ENCODE data around the gene MPP2.
"Not testable (repeated sequence)": the region's sequence is repeated elsewhere in the genome, so short reads cannot be mapped to it uniquely, and the experiment has no call there.

Gene MPP2

GRCh38 chr17:43942051-43942685 is 34.8 kb upstream of the MPP2 start, which contains the start of gene PPY:
TSS of gene PPY (minus strand) at chr17:43942476. CDS start at chr17:43941654, 822 bp downstream.
- Histone ChIP-seq H3K9ac (ENCODE audit: low read length in 2 of 2) (no peak within 1 kb of the TSS), H3K9me3 (ENCODE audit: control insufficient read depth in 2 of 2, low read length in 2 of 2) (no peaks in the 10 kb centered on the region), H3K36me3 (ENCODE audit: control insufficient read depth in 2 of 2, insufficient read depth in 2 of 2, low read length in 2 of 2) (no peaks in the 10 kb centered on the region), H3K4me1 (ENCODE audit: control insufficient read depth, insufficient read depth, low read length) (peaks cover 4% of the 10 kb centered on the region), H3K27ac (ENCODE audit: low read length) (no peak within 1 kb of the TSS), H3K4me3 (ENCODE audit: low read length in 2 of 2) (no peak within 1 kb of the TSS), H3K27me3 (ENCODE audit: control insufficient read depth in 1 of 2, insufficient read depth in 2 of 2, low read length in 2 of 2) (peaks cover 13 to 16% of the 10 kb centered on the region in 2 donors)

GRCh38 chr17:43940630-43941029 is 33.3 kb upstream of the MPP2 start:
- Histone ChIP-seq H3K27ac (ENCODE audit: low read length) (no peak overlapping the region), H3K36me3 (ENCODE audit: control insufficient read depth in 2 of 2, insufficient read depth in 2 of 2, low read length in 2 of 2) (no peaks in the 10 kb centered on the region), H3K4me1 (ENCODE audit: control insufficient read depth, insufficient read depth, low read length) (peaks cover 4% of the 10 kb centered on the region), H3K9ac (ENCODE audit: low read length in 2 of 2) (no peak overlapping the region), H3K4me3 (ENCODE audit: low read length in 2 of 2) (no peak overlapping the region), H3K27me3 (ENCODE audit: control insufficient read depth in 1 of 2, insufficient read depth in 2 of 2, low read length in 2 of 2) (peaks cover 12 to 15% of the 10 kb centered on the region in 2 donors), H3K9me3 (ENCODE audit: control insufficient read depth in 2 of 2, low read length in 2 of 2) (no peaks in the 10 kb centered on the region)

GRCh38 chr17:43939886-43940285 is 32.5 kb upstream of the MPP2 start:
- no peak overlapping the region for H3K4me3 ChIP-seq (ENCODE audit: low read length in 2 of 2)
- H3K4me1 ChIP-seq (ENCODE audit: control insufficient read depth, insufficient read depth, low read length): peaks cover 4% of the 10 kb centered on the region
- peaks cover 12 to 15% of the 10 kb centered on the region in 2 donors for H3K27me3 ChIP-seq (ENCODE audit: control insufficient read depth in 1 of 2, insufficient read depth in 2 of 2, low read length in 2 of 2)
- no peak overlapping the region for H3K27ac ChIP-seq (ENCODE audit: low read length)
- H3K9me3 ChIP-seq (ENCODE audit: control insufficient read depth in 2 of 2, low read length in 2 of 2): no peaks in the 10 kb centered on the region
- H3K9ac ChIP-seq (ENCODE audit: low read length in 2 of 2): no peak overlapping the region
- no peaks in the 10 kb centered on the region for H3K36me3 ChIP-seq (ENCODE audit: control insufficient read depth in 2 of 2, insufficient read depth in 2 of 2, low read length in 2 of 2)

- H3K9me3 ChIP-seq (ENCODE audit: control insufficient read depth in 2 of 2, low read length in 2 of 2); H3K9ac ChIP-seq (ENCODE audit: low read length in 2 of 2); H3K27ac ChIP-seq (ENCODE audit: low read length); H3K4me3 ChIP-seq (ENCODE audit: low read length in 2 of 2); H3K4me1 ChIP-seq (ENCODE audit: control insufficient read depth, insufficient read depth, low read length); H3K36me3 ChIP-seq (ENCODE audit: control insufficient read depth in 2 of 2, insufficient read depth in 2 of 2, low read length in 2 of 2): not testable (repeated sequence)
- H3K27me3 ChIP-seq (ENCODE audit: control insufficient read depth in 1 of 2, insufficient read depth in 2 of 2, low read length in 2 of 2): peaks cover 12 to 15% of the 10 kb centered on the region in 2 donors
Observed at GRCh38 chr17:43939452-43939851, 32.1 kb upstream of the MPP2 start.

GRCh38 chr17:43938838-43939182 is 31.5 kb upstream of the MPP2 start:
- H3K36me3 ChIP-seq (ENCODE audit: control insufficient read depth in 2 of 2, insufficient read depth in 2 of 2, low read length in 2 of 2): no peaks in the 10 kb centered on the region
- H3K4me3 ChIP-seq (ENCODE audit: low read length in 2 of 2): no peak overlapping the region
- H3K9me3 ChIP-seq (ENCODE audit: control insufficient read depth in 2 of 2, low read length in 2 of 2): no peaks in the 10 kb centered on the region
- no peak overlapping the region for H3K9ac ChIP-seq (ENCODE audit: low read length in 2 of 2)
- H3K4me1 ChIP-seq (ENCODE audit: control insufficient read depth, insufficient read depth, low read length): peaks cover 4% of the 10 kb centered on the region
- H3K27ac ChIP-seq (ENCODE audit: low read length): no peak overlapping the region
- peaks cover 12 to 15% of the 10 kb centered on the region in 2 donors for H3K27me3 ChIP-seq (ENCODE audit: control insufficient read depth in 1 of 2, insufficient read depth in 2 of 2, low read length in 2 of 2)

- no peaks in the 10 kb centered on the region for H3K9me3 ChIP-seq (ENCODE audit: control insufficient read depth in 2 of 2, low read length in 2 of 2)
- no peaks in the 10 kb centered on the region for H3K36me3 ChIP-seq (ENCODE audit: control insufficient read depth in 2 of 2, insufficient read depth in 2 of 2, low read length in 2 of 2)
- H3K27me3 ChIP-seq (ENCODE audit: control insufficient read depth in 1 of 2, insufficient read depth in 2 of 2, low read length in 2 of 2): peaks cover 12 to 21% of the 10 kb centered on the region in 2 donors
- no peak overlapping the region for H3K27ac ChIP-seq (ENCODE audit: low read length)
- H3K4me3 ChIP-seq (ENCODE audit: low read length in 2 of 2): no peak overlapping the region
- no peak overlapping the region for H3K9ac ChIP-seq (ENCODE audit: low read length in 2 of 2)
- H3K4me1 ChIP-seq (ENCODE audit: control insufficient read depth, insufficient read depth, low read length): peaks cover 4% of the 10 kb centered on the region
Observed at GRCh38 chr17:43936434-43936833, 29.1 kb upstream of the MPP2 start.

- H3K36me3 ChIP-seq (ENCODE audit: control insufficient read depth in 2 of 2, insufficient read depth in 2 of 2, low read length in 2 of 2): no peaks in the 10 kb centered on the region
- no peak overlapping the region for H3K27ac ChIP-seq (ENCODE audit: low read length)
- no peak overlapping the region for H3K9ac ChIP-seq (ENCODE audit: low read length in 2 of 2)
- H3K4me3 ChIP-seq (ENCODE audit: low read length in 2 of 2): no peak overlapping the region
- H3K4me1 ChIP-seq (ENCODE audit: control insufficient read depth, insufficient read depth, low read length): peaks cover 4% of the 10 kb centered on the region
- H3K9me3 ChIP-seq (ENCODE audit: control insufficient read depth in 2 of 2, low read length in 2 of 2): no peaks in the 10 kb centered on the region
- peaks cover 12 to 21% of the 10 kb centered on the region in 2 donors for H3K27me3 ChIP-seq (ENCODE audit: control insufficient read depth in 1 of 2, insufficient read depth in 2 of 2, low read length in 2 of 2)
Observed at GRCh38 chr17:43935926-43936261, 28.6 kb upstream of the MPP2 start.

GRCh38 chr17:43935204-43935925 is 28.0 kb upstream of the MPP2 start:
- H3K36me3 ChIP-seq (ENCODE audit: control insufficient read depth in 2 of 2, insufficient read depth in 2 of 2, low read length in 2 of 2): no peaks in the 10 kb centered on the region
- peaks cover 12 to 20% of the 10 kb centered on the region in 2 donors for H3K27me3 ChIP-seq (ENCODE audit: control insufficient read depth in 1 of 2, insufficient read depth in 2 of 2, low read length in 2 of 2)
- no peaks in the 10 kb centered on the region for H3K9me3 ChIP-seq (ENCODE audit: control insufficient read depth in 2 of 2, low read length in 2 of 2)
- no peak overlapping the region for H3K27ac ChIP-seq (ENCODE audit: low read length)
- no peak overlapping the region for H3K4me3 ChIP-seq (ENCODE audit: low read length in 2 of 2)
- no peak overlapping the region for H3K9ac ChIP-seq (ENCODE audit: low read length in 2 of 2)
- H3K4me1 ChIP-seq (ENCODE audit: control insufficient read depth, insufficient read depth, low read length): peaks cover 4% of the 10 kb centered on the region

- H3K9ac ChIP-seq (ENCODE audit: low read length in 2 of 2): no peak overlapping the region
- no peak overlapping the region for H3K27ac ChIP-seq (ENCODE audit: low read length)
- H3K27me3 ChIP-seq (ENCODE audit: control insufficient read depth in 1 of 2, insufficient read depth in 2 of 2, low read length in 2 of 2): peaks cover 7 to 15% of the 10 kb centered on the region in 2 donors
- H3K9me3 ChIP-seq (ENCODE audit: control insufficient read depth in 2 of 2, low read length in 2 of 2): no peaks in the 10 kb centered on the region
- no peak overlapping the region for H3K4me3 ChIP-seq (ENCODE audit: low read length in 2 of 2)
- H3K4me1 ChIP-seq (ENCODE audit: control insufficient read depth, insufficient read depth, low read length): peaks cover 2% of the 10 kb centered on the region
- H3K36me3 ChIP-seq (ENCODE audit: control insufficient read depth in 2 of 2, insufficient read depth in 2 of 2, low read length in 2 of 2): no peaks in the 10 kb centered on the region
Observed at GRCh38 chr17:43932923-43933322, 25.6 kb upstream of the MPP2 start.

- peaks cover 5 to 13% of the 10 kb centered on the region in 2 donors for H3K27me3 ChIP-seq (ENCODE audit: control insufficient read depth in 1 of 2, insufficient read depth in 2 of 2, low read length in 2 of 2)
- H3K4me3 ChIP-seq (ENCODE audit: low read length in 2 of 2): no peak overlapping the region
- H3K9ac ChIP-seq (ENCODE audit: low read length in 2 of 2): no peak overlapping the region
Observed at GRCh38 chr17:43932357-43932756, 25.0 kb upstream of the MPP2 start.

GRCh38 chr17:43931062-43931571 is 23.8 kb upstream of the MPP2 start:
- no peak overlapping the region for H3K4me3 ChIP-seq (ENCODE audit: low read length in 2 of 2)
- H3K27me3 ChIP-seq (ENCODE audit: control insufficient read depth in 1 of 2, insufficient read depth in 2 of 2, low read length in 2 of 2): peaks cover 14 to 18% of the 10 kb centered on the region in 2 donors
- H3K36me3 ChIP-seq (ENCODE audit: control insufficient read depth in 2 of 2, insufficient read depth in 2 of 2, low read length in 2 of 2): no peaks in the 10 kb centered on the region
- no peaks in the 10 kb centered on the region for H3K9me3 ChIP-seq (ENCODE audit: control insufficient read depth in 2 of 2, low read length in 2 of 2)
- no peak overlapping the region for H3K9ac ChIP-seq (ENCODE audit: low read length in 2 of 2)
- no peak overlapping the region for H3K27ac ChIP-seq (ENCODE audit: low read length)
- H3K4me1 ChIP-seq (ENCODE audit: control insufficient read depth, insufficient read depth, low read length): peaks cover 6% of the 10 kb centered on the region

More at GRCh38 chr17:43932357-43932756, 25.0 kb upstream of the MPP2 start:
- Histone ChIP-seq H3K4me1 (ENCODE audit: control insufficient read depth, insufficient read depth, low read length) (no peaks in the 10 kb centered on the region), H3K27ac (ENCODE audit: low read length) (no peak overlapping the region), H3K9me3 (ENCODE audit: control insufficient read depth in 2 of 2, low read length in 2 of 2) (no peaks in the 10 kb centered on the region), H3K36me3 (ENCODE audit: control insufficient read depth in 2 of 2, insufficient read depth in 2 of 2, low read length in 2 of 2) (no peaks in the 10 kb centered on the region)
